Trophoblast cell (in vitro differentiated cells and primary cell): ENCODE data around the gene TNIK.

Experiments
- DNase-seq, 2 donors: peaks; one replicate each; pipeline ENCODE4 v3.0.0-alpha.2; 2016
- H2AFZ ChIP-seq: 2 replicates; pipeline ENCODE4 v1.6.1; 2013; ENCODE audit warnings: low read length, moderate library complexity, mild to moderate bottlenecking; ENCODE audit not compliant: insufficient read depth, poor library complexity
- H2AK5ac ChIP-seq: 2 replicates; pipeline ENCODE4 v1.6.1; 2013; ENCODE audit warnings: mild to moderate bottlenecking, low read length
- H2BK120ac ChIP-seq: 2 replicates; pipeline ENCODE4 v1.6.1; 2013; ENCODE audit warnings: low read length, mild to moderate bottlenecking, moderate library complexity; ENCODE audit not compliant: insufficient read depth, poor library complexity
- H2BK12ac ChIP-seq: 2 replicates; pipeline ENCODE4 v1.6.1; 2013; ENCODE audit warnings: mild to moderate bottlenecking, low read length, moderate library complexity
- H2BK5ac ChIP-seq: 2 replicates; pipeline ENCODE4 v1.6.1; 2013; ENCODE audit warnings: low read length, low read depth, moderate library complexity, mild to moderate bottlenecking; ENCODE audit not compliant: poor library complexity
- H3K14ac ChIP-seq: 2 replicates; pipeline ENCODE4 v1.6.1; 2013; ENCODE audit warnings: mild to moderate bottlenecking, low read length
- H3K18ac ChIP-seq: 2 replicates; pipeline ENCODE4 v1.6.1; 2013; ENCODE audit warnings: mild to moderate bottlenecking, low read length
- H3K23ac ChIP-seq: 2 replicates; pipeline ENCODE4 v1.6.1; 2013; ENCODE audit warnings: low read length
- H3K27ac ChIP-seq: 2 replicates; pipeline ENCODE4 v1.5.1; 2013; ENCODE audit warnings: low read depth, mild to moderate bottlenecking, inconsistent platforms, low read length, moderate library complexity
- H3K27me3 ChIP-seq: 2 replicates; pipeline ENCODE4 v1.6.1; 2013; ENCODE audit warnings: inconsistent platforms, mild to moderate bottlenecking, low read length, moderate library complexity; ENCODE audit not compliant: insufficient read depth
- H3K36me3 ChIP-seq, 2 experiments: 1 replicate in 1 of 2; 2 replicates in 1 of 2; pipeline ENCODE4 v1.6.1; 2013; ENCODE audit warnings: low read length in 2 of 2, mild to moderate bottlenecking in 2 of 2, moderate library complexity in 1 of 2; ENCODE audit not compliant: insufficient read depth in 2 of 2, control insufficient read depth in 1 of 2
- H3K4ac ChIP-seq: 2 replicates; pipeline ENCODE4 v1.6.1; 2013; ENCODE audit warnings: low read depth, mild to moderate bottlenecking, low read length, moderate library complexity
- H3K4me1 ChIP-seq, 2 experiments: 1 replicate in 1 of 2; 2 replicates in 1 of 2; pipeline ENCODE4 v1.6.1; 2013; ENCODE audit warnings: low read length in 2 of 2, mild to moderate bottlenecking in 2 of 2, moderate library complexity in 1 of 2; ENCODE audit not compliant: insufficient read depth in 2 of 2, control insufficient read depth in 1 of 2
- H3K4me2 ChIP-seq: 2 replicates; pipeline ENCODE4 v1.6.1; 2013; ENCODE audit warnings: inconsistent platforms, mild to moderate bottlenecking, low read length, moderate library complexity
- H3K4me3 ChIP-seq: 2 replicates; pipeline ENCODE4 v1.5.1; 2013; ENCODE audit warnings: mild to moderate bottlenecking, low read depth, low read length, inconsistent platforms
- H3K79me1 ChIP-seq: one replicate; pipeline ENCODE4 v1.6.1; 2013; ENCODE audit warnings: low read length
- H3K79me2 ChIP-seq: 2 replicates; pipeline ENCODE4 v1.6.1; 2013; ENCODE audit warnings: low read length, mild to moderate bottlenecking; ENCODE audit not compliant: control insufficient read depth, insufficient read depth, poor library complexity
- H3K9ac ChIP-seq: 2 replicates; pipeline ENCODE4 v1.6.1; 2013; ENCODE audit warnings: mild to moderate bottlenecking, low read length
- H3K9me3 ChIP-seq: 2 replicates; pipeline ENCODE4 v1.6.1; 2013; ENCODE audit warnings: low read depth, mild to moderate bottlenecking, control low read depth, inconsistent platforms, low read length; ENCODE audit not compliant: insufficient read depth
- H4K12ac ChIP-seq: 2 replicates; pipeline ENCODE4 v1.6.1; 2013; ENCODE audit warnings: low read depth, mild to moderate bottlenecking, low read length, moderate library complexity
- H4K8ac ChIP-seq: 2 replicates; pipeline ENCODE4 v1.6.1; 2013; ENCODE audit warnings: low read depth, mild to moderate bottlenecking, low read length, moderate library complexity
- H4K91ac ChIP-seq: one replicate; pipeline ENCODE4 v1.6.1; 2013; ENCODE audit warnings: low read depth, mild to moderate bottlenecking, low read length, moderate library complexity
- WGBS: extraction: QIAGEN DNeasy Blood & Tissue Kit; methylation state at CpG from one replicate; pipeline ENCODE4 v1.1.7; 2013; ENCODE audit warnings: missing lambda C conversion rate; ENCODE audit not compliant: insufficient read length, insufficient coverage; ENCODE audit errors: extremely low coverage; 5-methylcytosine and 5-hydroxymethylcytosine counted together

TNIK gene

DNA sequence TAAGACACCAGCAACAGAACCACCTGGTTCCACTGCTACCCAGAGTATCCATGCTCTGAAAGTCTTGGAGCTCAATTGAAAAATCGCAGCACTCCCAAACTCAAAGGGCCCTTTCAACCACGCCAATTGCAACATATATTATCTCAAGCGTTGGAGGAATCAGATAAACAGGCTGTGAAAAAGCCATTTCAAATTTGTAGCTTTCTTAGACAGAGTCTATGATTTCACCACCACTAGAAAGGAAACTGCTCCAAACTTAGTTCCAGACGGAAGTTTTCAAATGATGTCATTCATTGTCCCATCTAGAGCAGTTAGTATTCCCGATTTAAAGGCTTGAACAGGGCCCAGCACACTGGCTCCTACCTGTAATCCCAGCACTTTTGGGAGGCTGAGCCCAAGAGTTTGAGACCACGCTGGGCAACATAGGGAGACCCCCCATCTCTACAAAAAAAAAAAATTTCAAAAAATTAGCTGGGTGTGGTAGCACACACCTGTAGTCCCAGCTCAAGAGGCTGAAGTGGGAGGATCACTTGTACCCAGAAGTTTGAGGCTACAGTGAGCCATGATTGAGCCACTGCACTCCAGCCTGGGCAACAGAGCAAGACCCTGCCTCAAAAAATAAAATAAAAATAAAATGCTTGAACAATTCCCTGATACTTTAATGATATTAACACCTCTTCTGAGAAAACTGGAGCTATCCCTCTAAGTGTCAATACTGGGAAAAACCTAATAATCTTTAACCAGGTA is 16.8 kb downstream of the TNIK start:
- Histone ChIP-seq H2AK5ac (no peak overlapping the region), H3K9me3 (no peaks in the 10 kb centered on the region), H2BK12ac (no peak overlapping the region), H3K23ac (no peak overlapping the region), H3K18ac (no peak overlapping the region), H3K27ac (no peak overlapping the region), H3K79me2 (no peaks in the 10 kb centered on the region), H3K4me3 (no peak overlapping the region), H2BK120ac (no peak overlapping the region), H3K36me3 (no peaks in the 10 kb centered on the region), H3K4me2 (no peak overlapping the region), H2BK5ac (no peak overlapping the region), H3K14ac (no peak overlapping the region), H3K4me1 (no peaks in the 10 kb centered on the region), H3K4ac (no peak overlapping the region), H3K9ac (no peak overlapping the region), H2AFZ (no peak overlapping the region), H4K12ac (no peak overlapping the region), H3K79me1 (no peaks in the 10 kb centered on the region), H4K8ac (no peak overlapping the region), H3K27me3 (no peaks in the 10 kb centered on the region), H4K91ac (no peak overlapping the region)
- peak in 1 of 2 donors; percentile 40 for DNase-seq
- no CpG with 5 or more reads among the region's 6 CpGs for WGBS

DNA sequence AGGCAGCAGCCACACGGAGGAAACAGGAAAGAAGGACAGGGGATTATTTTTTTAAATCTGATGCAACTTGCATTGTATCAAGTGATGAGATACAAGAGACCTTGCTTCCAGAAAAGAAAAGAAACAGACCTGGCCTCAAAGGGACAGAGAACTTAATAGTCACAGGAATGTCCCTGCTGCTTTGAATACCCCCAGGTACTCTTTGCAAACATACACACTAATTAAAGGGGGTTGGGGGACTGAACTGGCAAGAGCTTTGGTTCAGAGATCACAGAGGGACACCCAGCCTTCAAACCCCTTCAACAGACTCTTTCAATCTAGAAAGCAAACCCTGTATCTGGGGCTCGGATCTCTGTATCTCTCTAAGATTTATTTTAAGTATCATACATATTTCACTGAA is 18.0 kb downstream of the TNIK start:
- H3K23ac ChIP-seq = no peak overlapping the region
- H4K91ac ChIP-seq = no peak overlapping the region
- H3K36me3 ChIP-seq = no peaks in the 10 kb centered on the region
- H3K4me2 ChIP-seq = no peak overlapping the region
- no peaks in the 10 kb centered on the region for H3K27me3 ChIP-seq
- H2BK5ac ChIP-seq = no peak overlapping the region
- H3K9ac ChIP-seq = no peak overlapping the region
- H2AFZ ChIP-seq = no peak overlapping the region
- H2BK12ac ChIP-seq = no peak overlapping the region
- no peak overlapping the region for H2AK5ac ChIP-seq
- DNase-seq = no peak
- no peak overlapping the region for H3K14ac ChIP-seq
- no peak overlapping the region for H3K27ac ChIP-seq
- no CpG with 5 or more reads among the region's 2 CpGs for WGBS
- H4K8ac ChIP-seq = no peak overlapping the region
- no peak overlapping the region for H4K12ac ChIP-seq
- no peak overlapping the region for H3K4me3 ChIP-seq
- H3K79me1 ChIP-seq = no peaks in the 10 kb centered on the region
- no peaks in the 10 kb centered on the region for H3K4me1 ChIP-seq
- H3K18ac ChIP-seq = no peak overlapping the region
- H3K9me3 ChIP-seq = no peaks in the 10 kb centered on the region
- no peak overlapping the region for H3K4ac ChIP-seq
- no peak overlapping the region for H2BK120ac ChIP-seq
- H3K79me2 ChIP-seq = no peaks in the 10 kb centered on the region

DNA sequence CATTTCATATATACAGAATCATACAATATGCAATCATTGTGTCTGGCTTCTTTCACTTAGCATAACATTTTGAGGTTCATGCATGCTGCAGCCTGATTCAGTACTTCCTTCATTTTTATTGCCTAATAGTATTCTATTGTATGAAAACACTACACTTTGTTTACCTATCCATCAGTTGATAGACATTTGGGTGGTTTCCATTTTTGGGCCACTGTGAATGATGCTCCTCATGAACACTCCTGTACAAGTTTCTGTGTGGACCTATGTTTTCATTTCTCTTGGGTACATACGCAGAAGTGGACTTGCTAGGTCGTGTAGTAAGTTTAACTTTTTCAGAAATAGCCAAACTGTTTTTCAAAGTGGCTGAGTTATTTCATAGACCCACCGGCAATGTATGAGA is 18.8 kb downstream of the TNIK start:
- no peak overlapping the region for H4K91ac ChIP-seq
- H3K23ac ChIP-seq = no peak overlapping the region
- no peak overlapping the region for H2BK12ac ChIP-seq
- no peak overlapping the region for H3K18ac ChIP-seq
- H3K4ac ChIP-seq = no peak overlapping the region
- no peak overlapping the region for H2AK5ac ChIP-seq
- H3K27me3 ChIP-seq = no peaks in the 10 kb centered on the region
- no peak overlapping the region for H3K4me3 ChIP-seq
- H2AFZ ChIP-seq = no peak overlapping the region
- H2BK120ac ChIP-seq = no peak overlapping the region
- H4K8ac ChIP-seq = no peak overlapping the region
- H3K79me1 ChIP-seq = no peaks in the 10 kb centered on the region
- H3K79me2 ChIP-seq = no peaks in the 10 kb centered on the region
- no peak overlapping the region for H3K9ac ChIP-seq
- no peak overlapping the region for H4K12ac ChIP-seq
- no peak overlapping the region for H3K27ac ChIP-seq
- H3K14ac ChIP-seq = no peak overlapping the region
- H3K4me2 ChIP-seq = no peak overlapping the region
- H3K9me3 ChIP-seq = no peaks in the 10 kb centered on the region
- no peak for DNase-seq
- H2BK5ac ChIP-seq = no peak overlapping the region
- no peaks in the 10 kb centered on the region for H3K4me1 ChIP-seq
- WGBS = no CpG with 5 or more reads among the region's 3 CpGs
- no peaks in the 10 kb centered on the region for H3K36me3 ChIP-seq

DNA sequence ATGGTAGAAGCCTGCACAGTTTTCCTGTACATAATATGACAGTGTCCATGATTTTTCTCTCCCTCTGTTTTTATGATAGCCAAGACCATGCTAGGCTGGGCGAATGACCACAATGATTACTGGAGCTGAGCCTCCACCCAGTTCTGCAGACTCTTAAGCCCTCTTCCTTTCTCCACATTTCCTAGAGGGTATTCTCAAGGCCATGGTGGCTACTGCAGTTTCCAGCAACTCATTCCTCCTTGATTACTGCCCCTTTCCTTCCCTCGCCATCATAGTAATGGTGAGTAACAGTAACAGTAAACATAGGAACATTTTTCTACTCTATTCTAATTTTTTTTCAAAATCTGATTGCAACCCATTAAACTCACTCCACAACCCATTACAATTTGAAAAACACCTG is 20.2 kb downstream of the TNIK start:
- H3K18ac ChIP-seq = no peak overlapping the region
- H2BK120ac ChIP-seq = no peak overlapping the region
- H3K4me2 ChIP-seq = no peak overlapping the region
- H2BK12ac ChIP-seq = no peak overlapping the region
- H3K4me3 ChIP-seq = no peak overlapping the region
- no peak overlapping the region for H4K12ac ChIP-seq
- H4K91ac ChIP-seq = no peak overlapping the region
- H3K79me1 ChIP-seq = no peaks in the 10 kb centered on the region
- H2BK5ac ChIP-seq = no peak overlapping the region
- H3K27ac ChIP-seq = no peak overlapping the region
- no peak overlapping the region for H3K14ac ChIP-seq
- no peak for DNase-seq
- no peak overlapping the region for H3K4ac ChIP-seq
- no peaks in the 10 kb centered on the region for H3K79me2 ChIP-seq
- H3K9ac ChIP-seq = no peak overlapping the region
- no peak overlapping the region for H4K8ac ChIP-seq
- no peaks in the 10 kb centered on the region for H3K4me1 ChIP-seq
- H2AK5ac ChIP-seq = no peak overlapping the region
- WGBS = no CpG with 5 or more reads among the region's 2 CpGs
- H3K9me3 ChIP-seq = no peaks in the 10 kb centered on the region
- no peaks in the 10 kb centered on the region for H3K36me3 ChIP-seq
- no peak overlapping the region for H3K23ac ChIP-seq
- no peak overlapping the region for H2AFZ ChIP-seq
- H3K27me3 ChIP-seq = no peaks in the 10 kb centered on the region
